Fibroblast of mammary gland (primary cell): ENCODE measurements around the gene CABLES1.
A peak's percentile ranks its signal among the peaks of the same experiment; 100 is the strongest.
"Not testable (repeated sequence)": the region's sequence is repeated elsewhere in the genome, so short reads cannot be mapped to it uniquely, and the experiment has no call there.

Source experiments
- DNase-seq: peaks from one replicate; pipeline ENCODE4 v3.0.0-alpha.2; 2010; ENCODE audit warnings: low read depth
- H3K4me3 ChIP-seq: 2 replicates; pipeline ENCODE4 v1.5.1; 2011; ENCODE audit warnings: low read depth, mild to moderate bottlenecking, low read length, moderate library complexity; ENCODE audit not compliant: control insufficient read depth
- CTCF ChIP-seq: conservative IDR thresholded peaks from 2 replicates; pipeline ENCODE4 v1.5.1; 2011; ENCODE audit warnings: low read depth, low read length, inconsistent platforms; ENCODE audit not compliant: control insufficient read depth, insufficient read depth

Gene CABLES1

GRCh38 chr18:23158058-23158457 is 22.8 kb downstream of the CABLES1 start:
- no peak for DNase-seq
- no peak overlapping the region for H3K4me3 ChIP-seq
- no peak for TF ChIP-seq CTCF

- not testable (repeated sequence) for DNase-seq, H3K4me3 ChIP-seq
These were observed 23.6 kb downstream of the CABLES1 start for GRCh38 chr18:23158884-23159283.

GRCh38 chr18:23159344-23159743 is 24.1 kb downstream of the CABLES1 start:
- no peak for TF ChIP-seq CTCF

GRCh38 chr18:23162473-23162872 is 27.2 kb downstream of the CABLES1 start:
- no peak for DNase-seq
- no peak for TF ChIP-seq CTCF
- no peak overlapping the region for H3K4me3 ChIP-seq

More at GRCh38 chr18:23159344-23159743, 24.1 kb downstream of the CABLES1 start:
- no peak overlapping the region for H3K4me3 ChIP-seq
- no peak for DNase-seq

GRCh38 chr18:23163786-23164533 is 28.7 kb downstream of the CABLES1 start:
- no peak for TF ChIP-seq CTCF
- H3K4me3 ChIP-seq = no peak overlapping the region
- no peak for DNase-seq

GRCh38 chr18:23165271-23166068 is 30.2 kb downstream of the CABLES1 start:
- DNase-seq = no peak
- H3K4me3 ChIP-seq = no peak overlapping the region
- TF ChIP-seq CTCF = no peak

GRCh38 chr18:23166891-23167541 is 31.7 kb downstream of the CABLES1 start:
- no peak overlapping the region for H3K4me3 ChIP-seq
- no peak for TF ChIP-seq CTCF
- peak; percentile 60 for DNase-seq
